Chondrocyte (in vitro differentiated cells): ENCODE measurements around the gene SP8. TPM values are rescaled to one million over a fixed set of nuclear protein-coding genes. Genes with fewer than 3 reads are reported as not detected.
"Not testable (repeated sequence)": the region's sequence is repeated elsewhere in the genome, so short reads cannot be mapped to it uniquely, and the experiment has no call there.

Experiments
- DNase-seq: peaks from one replicate; pipeline ENCODE4 v3.0.0; 2021; ENCODE audit warnings: mixed read lengths, low spot score
- H3K27ac Mint-ChIP-seq: one replicate; pipeline ENCODE4 v1.8.0; 2021; ENCODE audit warnings: mild to moderate bottlenecking, moderate library complexity, mixed read lengths; ENCODE audit not compliant: unreplicated experiment
- H3K27me3 Mint-ChIP-seq: 2 replicates; pipeline ENCODE4 v1.8.0; 2021; ENCODE audit warnings: low read depth, mixed read lengths
- H3K36me3 Mint-ChIP-seq: 2 replicates; pipeline ENCODE4 v1.8.0; 2021; ENCODE audit warnings: low read depth, mixed read lengths
- H3K4me1 Mint-ChIP-seq: 2 replicates; pipeline ENCODE4 v1.8.0; 2021; ENCODE audit warnings: low read depth, mild to moderate bottlenecking, mixed read lengths
- H3K4me3 Mint-ChIP-seq: one replicate; pipeline ENCODE4 v1.8.0; 2021; ENCODE audit warnings: mild to moderate bottlenecking, moderate library complexity, mixed read lengths; ENCODE audit not compliant: unreplicated experiment
- H3K9me3 Mint-ChIP-seq: 2 replicates; pipeline ENCODE4 v1.8.0; 2021; ENCODE audit warnings: low read depth, mixed read lengths
- total RNA-seq: library from RNA; stranded (reverse); gene quantifications from 3 replicates; pipeline ENCODE4 v1.2.1, GENCODE V29; 2021
- TF ChIP-seq, protein P1 (sequence below): fragments of 200-600 bp; sonication (generic); IDR thresholded peaks from 2 replicates; pipeline ENCODE4 v1.5.0; 2021; ENCODE audit warnings: antibody characterized with exemption, mild to moderate bottlenecking, moderate library complexity

Gene SP8
- total RNA-seq, 1 donor from 2014 or later: not detected

DNA sequence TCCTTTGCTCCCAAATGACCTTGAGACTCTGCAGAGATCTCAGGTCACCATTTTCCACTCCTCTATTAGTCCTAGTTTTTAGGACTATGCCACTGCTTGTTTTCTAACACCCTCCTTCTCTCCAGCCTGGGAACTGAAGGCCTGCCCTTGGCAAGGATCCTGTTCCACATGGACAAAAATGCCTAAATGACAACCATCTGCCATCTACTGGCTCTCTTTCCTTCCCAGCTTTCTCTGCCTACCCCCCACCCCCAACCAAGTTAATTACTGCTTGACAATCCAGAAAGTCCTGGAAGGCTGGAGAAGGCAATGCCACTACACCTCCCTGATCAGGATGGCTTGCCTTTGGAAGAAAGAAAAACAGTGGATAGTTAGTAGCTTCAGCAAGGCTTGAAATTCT lies 44.8 kb upstream of the SP8 start:
- TF ChIP-seq, protein P1, sequence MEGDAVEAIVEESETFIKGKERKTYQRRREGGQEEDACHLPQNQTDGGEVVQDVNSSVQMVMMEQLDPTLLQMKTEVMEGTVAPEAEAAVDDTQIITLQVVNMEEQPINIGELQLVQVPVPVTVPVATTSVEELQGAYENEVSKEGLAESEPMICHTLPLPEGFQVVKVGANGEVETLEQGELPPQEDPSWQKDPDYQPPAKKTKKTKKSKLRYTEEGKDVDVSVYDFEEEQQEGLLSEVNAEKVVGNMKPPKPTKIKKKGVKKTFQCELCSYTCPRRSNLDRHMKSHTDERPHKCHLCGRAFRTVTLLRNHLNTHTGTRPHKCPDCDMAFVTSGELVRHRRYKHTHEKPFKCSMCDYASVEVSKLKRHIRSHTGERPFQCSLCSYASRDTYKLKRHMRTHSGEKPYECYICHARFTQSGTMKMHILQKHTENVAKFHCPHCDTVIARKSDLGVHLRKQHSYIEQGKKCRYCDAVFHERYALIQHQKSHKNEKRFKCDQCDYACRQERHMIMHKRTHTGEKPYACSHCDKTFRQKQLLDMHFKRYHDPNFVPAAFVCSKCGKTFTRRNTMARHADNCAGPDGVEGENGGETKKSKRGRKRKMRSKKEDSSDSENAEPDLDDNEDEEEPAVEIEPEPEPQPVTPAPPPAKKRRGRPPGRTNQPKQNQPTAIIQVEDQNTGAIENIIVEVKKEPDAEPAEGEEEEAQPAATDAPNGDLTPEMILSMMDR: no peak
- Mint-ChIP-seq H3K4me1 (no peaks in the 10 kb centered on the region), H3K36me3 (no peaks in the 10 kb centered on the region), H3K9me3 (no peaks in the 10 kb centered on the region), H3K4me3 (no peak overlapping the region), H3K27ac (no peak overlapping the region), H3K27me3 (peaks cover 9% of the 10 kb centered on the region)
- DNase-seq: no peak

DNA sequence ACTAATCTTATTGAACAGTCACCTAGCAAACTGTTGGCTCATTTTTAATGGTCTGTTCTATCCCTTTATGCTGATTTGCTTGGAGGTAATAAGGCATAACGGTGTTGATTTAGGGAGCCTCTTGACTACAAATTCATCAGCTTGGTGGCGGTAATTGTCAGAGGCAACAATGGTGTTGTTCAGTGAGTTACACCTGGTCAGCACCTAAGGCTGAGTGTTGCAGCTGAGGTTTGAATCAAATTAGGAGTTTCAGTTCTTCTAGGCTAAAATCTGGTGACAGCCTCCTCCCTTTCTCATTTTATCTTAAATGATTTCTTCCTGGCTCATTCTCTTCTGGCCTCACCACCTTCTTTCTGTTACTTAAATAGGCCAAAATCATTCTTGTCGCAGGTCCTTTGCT lies 42.3 kb upstream of the SP8 start:
- Mint-ChIP-seq H3K27me3 (peaks cover 9% of the 10 kb centered on the region), H3K36me3 (no peaks in the 10 kb centered on the region), H3K9me3 (no peaks in the 10 kb centered on the region), H3K4me3 (no peak overlapping the region), H3K27ac (no peak overlapping the region), H3K4me1 (no peaks in the 10 kb centered on the region)
- no peak for DNase-seq
- TF ChIP-seq, protein P1: no peak

DNA sequence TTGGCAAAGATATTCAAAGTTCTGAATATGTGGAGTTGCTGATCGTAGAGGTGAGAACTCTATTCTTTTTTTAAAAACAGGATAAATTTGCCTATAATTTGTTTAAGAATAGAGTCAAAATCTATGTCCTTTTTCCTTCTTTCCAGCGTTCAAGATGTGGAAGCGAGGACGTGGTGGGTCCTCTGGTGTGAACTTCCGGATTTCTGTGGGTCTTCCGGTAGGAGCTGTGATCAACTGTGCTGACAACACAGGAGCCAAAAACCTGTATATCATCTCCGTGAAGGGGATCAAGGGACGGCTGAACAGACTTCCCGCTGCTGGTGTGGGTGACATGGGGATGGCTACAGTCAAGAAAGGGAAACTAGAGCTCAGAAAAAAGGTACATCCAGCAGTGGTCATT lies 40.5 kb upstream of the SP8 start:
- TF ChIP-seq, protein P1: no peak
- Mint-ChIP-seq H3K27me3 (peaks cover 8% of the 10 kb centered on the region), H3K4me3 (no peak overlapping the region), H3K4me1 (no peaks in the 10 kb centered on the region), H3K36me3 (no peaks in the 10 kb centered on the region), H3K9me3 (no peaks in the 10 kb centered on the region), H3K27ac (no peak overlapping the region)
- DNase-seq: no peak

DNA sequence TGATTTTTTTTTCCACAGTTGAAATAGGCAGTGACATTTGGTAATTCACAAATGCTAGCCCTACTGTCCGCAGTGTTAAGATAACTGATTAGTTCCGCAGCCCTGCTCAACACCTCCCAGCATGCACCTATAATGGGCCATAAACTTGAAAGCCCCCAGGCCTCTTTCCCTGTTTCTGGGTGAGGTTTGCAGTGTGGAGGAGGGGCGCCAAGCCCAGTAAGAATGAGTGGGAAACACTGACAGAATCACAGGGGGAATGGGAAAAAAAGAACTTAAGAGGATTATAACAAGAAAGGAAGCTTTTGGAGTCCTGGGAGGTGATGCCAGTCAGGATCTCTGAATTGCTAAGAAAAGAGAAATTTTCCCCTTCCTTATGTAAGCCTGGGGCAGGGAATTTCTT lies 39.6 kb upstream of the SP8 start:
- no peak for DNase-seq
- Mint-ChIP-seq H3K27me3 (peaks cover 8% of the 10 kb centered on the region), H3K36me3 (no peaks in the 10 kb centered on the region), H3K9me3 (no peaks in the 10 kb centered on the region), H3K27ac (no peak overlapping the region), H3K4me3 (no peak overlapping the region), H3K4me1 (no peaks in the 10 kb centered on the region)
- TF ChIP-seq, protein P1: no peak

DNA sequence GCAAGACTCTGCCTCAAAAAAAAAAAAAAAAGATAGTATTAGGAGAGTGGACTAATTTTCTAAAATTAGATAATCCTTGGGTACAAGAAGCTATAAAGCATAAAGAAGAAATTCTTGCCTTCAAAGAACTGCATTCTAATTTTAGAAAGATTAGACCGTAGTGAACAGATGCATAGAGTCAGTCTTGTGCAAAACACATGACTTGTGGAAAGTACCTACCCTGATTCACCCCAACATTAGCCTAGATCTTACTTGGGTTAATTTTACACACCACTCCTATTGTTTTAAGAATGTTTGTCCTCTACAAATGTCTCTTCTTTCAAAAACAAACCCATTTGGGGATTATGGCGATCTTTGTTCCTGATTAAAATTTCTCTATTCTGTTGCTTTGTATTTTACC lies 38.9 kb upstream of the SP8 start:
- peaks cover 8% of the 10 kb centered on the region for H3K27me3 Mint-ChIP-seq
- H3K4me3 Mint-ChIP-seq: no peak overlapping the region
- H3K9me3 Mint-ChIP-seq: no peaks in the 10 kb centered on the region
- no peak for DNase-seq
- no peak overlapping the region for H3K27ac Mint-ChIP-seq
- no peaks in the 10 kb centered on the region for H3K4me1 Mint-ChIP-seq
- H3K36me3 Mint-ChIP-seq: no peaks in the 10 kb centered on the region
- TF ChIP-seq, protein P1: no peak

DNA sequence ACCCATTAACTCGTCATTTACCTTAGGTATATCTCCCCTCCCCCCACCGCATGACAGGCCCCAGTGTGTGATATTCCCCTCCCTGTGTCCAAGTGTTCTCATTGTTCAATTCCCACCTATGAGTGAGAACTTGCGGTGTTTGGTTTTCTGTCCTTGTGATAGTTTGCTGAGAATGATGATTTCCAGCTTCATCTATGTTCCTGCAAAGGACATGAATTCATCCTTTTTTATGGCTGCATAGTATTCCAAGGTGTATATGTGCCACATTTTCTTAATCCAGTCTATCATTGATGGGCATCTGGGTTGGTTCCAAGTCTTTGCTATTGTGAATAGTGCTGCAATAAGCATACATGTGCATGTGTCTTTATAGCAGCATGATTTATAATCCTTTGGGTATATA lies 34.7 kb upstream of the SP8 start:
- not testable (repeated sequence) for H3K27me3 Mint-ChIP-seq, H3K9me3 Mint-ChIP-seq, DNase-seq, H3K27ac Mint-ChIP-seq, H3K4me3 Mint-ChIP-seq, H3K4me1 Mint-ChIP-seq, H3K36me3 Mint-ChIP-seq
